Activated CD8-positive, alpha-beta T cell treated with anti-CD3 and anti-CD28 coated beads for 36 hours (primary cell): ENCODE results near the gene DDRGK1. TPM values are rescaled to one million over a fixed set of nuclear protein-coding genes. Genes with fewer than 3 reads are reported as not detected.
A peak's percentile ranks its signal among the peaks of the same experiment; 100 is the strongest.

Experiments
- ATAC-seq: fragments of 200-7000 bp; cut with Tn5 transposase; one replicate; pipeline ENCODE4 v1.10.0; 2021; ENCODE audit warnings: mild to moderate bottlenecking, moderate library complexity
- CTCF ChIA-PET: fragments of 350-600 bp; sonication (Branson Sonifier 250); formaldehyde crosslinking; loops from one replicate; lab custom pipeline; 2021; ENCODE audit warnings: antibody characterized with exemption; lab: Charles Lee
- POLR2A ChIA-PET: fragments of 350-600 bp; sonication (Branson Sonifier 250); formaldehyde crosslinking; loops from one replicate; lab custom pipeline; 2021; ENCODE audit warnings: antibody characterized with exemption; lab: Charles Lee
- DNase-seq: peaks from one replicate; pipeline ENCODE4 v3.0.0-alpha.2; 2020
- H3K27ac Mint-ChIP-seq: one replicate; pipeline ENCODE4 v1.8.0; 2021; ENCODE audit warnings: mild to moderate bottlenecking, mixed read lengths
- H3K27me3 Mint-ChIP-seq: one replicate; pipeline ENCODE4 v1.8.0; 2021; ENCODE audit warnings: mixed read lengths
- H3K36me3 Mint-ChIP-seq: one replicate; pipeline ENCODE4 v1.8.0; 2021; ENCODE audit warnings: low read depth, mixed read lengths
- H3K4me1 Mint-ChIP-seq: one replicate; pipeline ENCODE4 v1.8.0; 2021; ENCODE audit warnings: low read depth, mixed read lengths
- H3K4me3 Mint-ChIP-seq: one replicate; pipeline ENCODE4 v1.8.0; 2021; ENCODE audit warnings: mild to moderate bottlenecking, moderate library complexity, mixed read lengths
- H3K9me3 Mint-ChIP-seq: one replicate; pipeline ENCODE4 v1.8.0; 2021; ENCODE audit warnings: mixed read lengths
- CTCF ChIP-seq: fragments of 200-600 bp; IDR thresholded peaks from one replicate; pipeline ENCODE4 v1.8.0; 2022; ENCODE audit warnings: antibody characterized with exemption, mild to moderate bottlenecking
- intact Hi-C: fragments of 100-400 bp; cut with micrococcal nuclease; formaldehyde crosslinking; loops from one replicate; pipeline ENCODE4 v1.10.0; 2022
- total RNA-seq, 2 experiments: library from RNA; stranded (reverse); gene quantifications; one replicate each; pipeline ENCODE4 v1.2.3, GENCODE V29; 2021

Gene DDRGK1
- total RNA-seq, 2 experiments from 2014 or later, result 50.1 to 54.1 TPM

- Mint-ChIP-seq H3K27ac (no peak overlapping the region), H3K27me3 (peaks cover 52% of the 10 kb centered on the region), H3K36me3 (no peaks in the 10 kb centered on the region), H3K4me1 (peaks cover 6% of the 10 kb centered on the region), H3K4me3 (peak overlapping the region; percentile 75), H3K9me3 (no peaks in the 10 kb centered on the region)
- no peak for TF ChIP-seq CTCF
- no peak for ATAC-seq
- POLR2A ChIA-PET, result interaction anchor here (1.1 to 1.3 kb wide), 2 partner anchors 20 to 32 kb away, joined by 4 read pairs; no protein-coding TSS in a partner anchor
- CTCF ChIA-PET, result interaction anchor here (0.6 to 2.6 kb wide), 5 partner anchors 8 to 77 kb away, joined by 3 to 14 read pairs (median 4); no protein-coding TSS in a partner anchor
- no peak for DNase-seq
- intact Hi-C loops, result no loop called here
Observed at GRCh38 chr20:3239867-3240775, 35.6 kb upstream of the DDRGK1 start.

GRCh38 chr20:3239026-3239866, 34.8 kb upstream of the DDRGK1 start, which contains the start of gene SLC4A11:
Gene SLC4A11, minus strand, starts transcription at chr20:3239190. Its CDS starts 53 bp downstream, at chr20:3239137.
- H3K27ac Mint-ChIP-seq, result no peak within 1 kb of the TSS
- no peaks in the 10 kb centered on the region for H3K9me3 Mint-ChIP-seq
- no peak for TF ChIP-seq CTCF
- POLR2A ChIA-PET, result interaction anchor here (1.1 to 1.3 kb wide), 2 partner anchors 19 to 31 kb away, joined by 4 read pairs; no protein-coding TSS in a partner anchor
- H3K4me3 Mint-ChIP-seq, result peak within 1 kb of the TSS; percentile 75
- H3K36me3 Mint-ChIP-seq, result no peaks in the 10 kb centered on the region
- CTCF ChIA-PET, result interaction anchor here (0.6 to 2.6 kb wide), 6 partner anchors 9 to 78 kb away, joined by 3 to 14 read pairs (median 4); no protein-coding TSS in a partner anchor
- intact Hi-C loops, result no loop called here
- ATAC-seq (peak; percentile 55), DNase-seq (peak; percentile 49)
- peaks cover 6% of the 10 kb centered on the region for H3K4me1 Mint-ChIP-seq
- peaks cover 52% of the 10 kb centered on the region for H3K27me3 Mint-ChIP-seq

GRCh38 chr20:3238616-3239025, 34.1 kb upstream of the DDRGK1 start:
- no peak for TF ChIP-seq CTCF
- ChIA-PET CTCF (interaction anchor here (1.1 to 2.6 kb wide), 2 partner anchors 13 to 20 kb away, joined by 3 to 14 read pairs; no protein-coding TSS in a partner anchor), POLR2A (no interaction called here)
- H3K4me3 Mint-ChIP-seq, result peak overlapping the region; percentile 72
- H3K27me3 Mint-ChIP-seq, result peaks cover 52% of the 10 kb centered on the region
- DNase-seq (peak; percentile 73), ATAC-seq (peak; percentile 56)
- intact Hi-C loops, result no loop called here
- H3K4me1 Mint-ChIP-seq, result peaks cover 6% of the 10 kb centered on the region
- H3K9me3 Mint-ChIP-seq, result no peaks in the 10 kb centered on the region
- H3K27ac Mint-ChIP-seq, result no peak overlapping the region
- no peaks in the 10 kb centered on the region for H3K36me3 Mint-ChIP-seq

- ATAC-seq, result peak; percentile 38
- ChIA-PET POLR2A (no interaction called here), CTCF (interaction anchor here (1.1 to 2.6 kb wide), 2 partner anchors 13 to 19 kb away, joined by 3 to 14 read pairs; no protein-coding TSS in a partner anchor)
- no peak for TF ChIP-seq CTCF
- Mint-ChIP-seq H3K27me3 (peaks cover 52% of the 10 kb centered on the region), H3K9me3 (no peaks in the 10 kb centered on the region), H3K27ac (no peak overlapping the region), H3K4me3 (peak overlapping the region; percentile 72), H3K36me3 (no peaks in the 10 kb centered on the region), H3K4me1 (peaks cover 6% of the 10 kb centered on the region)
- DNase-seq, result peak; percentile 20
- intact Hi-C loops, result no loop called here
Observed at GRCh38 chr20:3237958-3238615, 33.6 kb upstream of the DDRGK1 start.
